HCT116 (cell line): ENCODE results near the gene NR4A1. TPM values are rescaled to one million over a fixed set of nuclear protein-coding genes. Genes with fewer than 3 reads are reported as not detected.

Experiments used
- ATAC-seq: fragments of 200-7000 bp; cut with Tn5 transposase; 2 replicates; pipeline ENCODE4 v1.9.1; 2020; ENCODE audit warnings: mild to moderate bottlenecking, moderate library complexity
- BruUV-seq: library from RNA; stranded (reverse); fragments of 400-500 nt; replicated peaks from 2 replicates; lab custom pipeline; 2021; lab: Mats Ljungman, UMichigan
- CTCF ChIA-PET: fragments of 300-600 bp; sonication (Branson Sonifier 250); formaldehyde crosslinking; loops from one replicate; lab custom pipeline; 2021; ENCODE audit warnings: antibody characterized with exemption; lab: Charles Lee
- POLR2A ChIA-PET: fragments of 300-600, 350-600 bp; sonication (Branson Sonifier 250); formaldehyde crosslinking; loops from one replicate; lab custom pipeline; 2021; ENCODE audit warnings: antibody characterized with exemption; lab: Charles Lee
- RAD21 ChIA-PET, 2 experiments: fragments of 300-600 bp; sonication (Branson Sonifier 250); formaldehyde crosslinking; loops; one replicate each; lab custom pipeline; 2023; ENCODE audit warnings: low total read pairs in 2 of 2; ENCODE audit not compliant: uncharacterized antibody in 2 of 2, unreplicated experiment in 2 of 2, low non-redundant PET in 1 of 2; lab: Charles Lee
- DNase-seq: peaks from one replicate; pipeline ENCODE4 v3.0.0-alpha.2; 2010; ENCODE audit warnings: low read depth, low spot score
- H2AFZ ChIP-seq: fragments of 200-600 bp; shearing (Covaris generic), sonication (generic); 2 replicates; pipeline ENCODE4 v1.6.1; 2017; ENCODE audit warnings: low read depth, mixed run types, mixed read lengths, antibody characterized with exemption, low read length; ENCODE audit not compliant: poor library complexity, severe bottlenecking
- H3K27ac ChIP-seq: 2 replicates; pipeline ENCODE4 v1.5.1; 2012; ENCODE audit warnings: low read depth, low read length
- H3K27me3 ChIP-seq: fragments of 200-600 bp; sonication (generic); 2 replicates; pipeline ENCODE4 v1.6.1; 2016; ENCODE audit warnings: mixed run types, low read length, mixed read lengths; ENCODE audit not compliant: insufficient read depth
- H3K36me3 ChIP-seq, 2 experiments: fragments of 200-500 bp in 1 of 2; fragments of 200-600 bp in 1 of 2; sonication (Bioruptor generic) in 1 of 2; sonication (generic) in 1 of 2; 2 replicates each; pipeline versions ENCODE4 v1.5.1 to v1.6.1; 2014 to 2016; ENCODE audit warnings: low read length in 2 of 2, inconsistent platforms in 1 of 2, mixed read lengths in 1 of 2, mixed run types in 1 of 2; ENCODE audit not compliant: insufficient read depth in 2 of 2, control insufficient read depth in 1 of 2
- H3K4me1 ChIP-seq, 2 experiments: fragments of 200-600 bp in 1 of 2; sonication (generic) in 1 of 2; 2 replicates each; pipeline versions ENCODE4 v1.5.1 to v1.6.1; 2012 to 2017; ENCODE audit warnings: low read length in 2 of 2, inconsistent platforms in 1 of 2, mild to moderate bottlenecking in 1 of 2, mixed read lengths in 1 of 2, mixed run types in 1 of 2, moderate library complexity in 1 of 2; ENCODE audit not compliant: insufficient read depth in 2 of 2, control insufficient read depth in 1 of 2
- H3K4me2 ChIP-seq: fragments of 200-600 bp; sonication (generic); 2 replicates; pipeline ENCODE4 v1.6.1; 2017; ENCODE audit warnings: mixed run types, low read length, mixed read lengths
- H3K4me3 ChIP-seq, 2 experiments: fragments of 200-600 bp in 1 of 2; sonication (generic) in 1 of 2; replicated peaks in 1 of 2; 2 replicates each; pipeline ENCODE4 v1.5.1; 2011 to 2016; ENCODE audit warnings: low read length in 2 of 2, control low read depth in 1 of 2, low read depth in 1 of 2, mild to moderate bottlenecking in 1 of 2, mixed read lengths in 1 of 2, mixed run types in 1 of 2
- H3K79me2 ChIP-seq: fragments of 200-600 bp; sonication (generic); 2 replicates; pipeline ENCODE4 v1.6.1; 2017; ENCODE audit warnings: mild to moderate bottlenecking, mixed run types, low read length, moderate library complexity, mixed read lengths; ENCODE audit not compliant: insufficient read depth
- H3K9ac ChIP-seq: fragments of 200-600 bp; sonication (generic); 2 replicates; pipeline ENCODE4 v1.6.1; 2016; ENCODE audit warnings: low read length, mixed read lengths
- H3K9me2 ChIP-seq: fragments of 200-600 bp; sonication (generic), shearing (Covaris generic); 2 replicates; pipeline ENCODE4 v1.6.1; 2017; ENCODE audit warnings: mixed run types, mild to moderate bottlenecking, moderate library complexity; ENCODE audit not compliant: insufficient read depth
- H3K9me3 ChIP-seq, 2 experiments: fragments of 200-500 bp in 1 of 2; fragments of 200-600 bp in 1 of 2; sonication (Bioruptor generic) in 1 of 2; sonication (generic) in 1 of 2; 2 replicates each; pipeline ENCODE4 v1.6.1; 2014 to 2017; ENCODE audit warnings: low read length in 2 of 2, mixed read lengths in 2 of 2, inconsistent platforms in 1 of 2, low read depth in 1 of 2, mild to moderate bottlenecking in 1 of 2, mixed run types in 1 of 2, moderate library complexity in 1 of 2; ENCODE audit not compliant: control insufficient read depth in 1 of 2, insufficient read depth in 1 of 2
- H4K20me1 ChIP-seq: fragments of 200-600 bp; sonication (generic), shearing (Covaris generic); 2 replicates; pipeline ENCODE4 v1.6.1; 2017; ENCODE audit warnings: mixed run types, mild to moderate bottlenecking, moderate library complexity; ENCODE audit not compliant: insufficient read depth
- CBX3 ChIP-seq: IDR thresholded peaks from 2 replicates; pipeline ENCODE4 v1.6.1; 2012; ENCODE audit warnings: low read depth
- CTCF ChIP-seq, 3 experiments: fragments of 200-600 bp in 1 of 3; sonication (generic) in 1 of 3; IDR thresholded peaks in 2 of 3; conservative IDR thresholded peaks in 1 of 3; 2 replicates each; pipeline ENCODE4 v1.5.1; 2012 to 2017; ENCODE audit warnings: low read depth in 2 of 3, low read length in 2 of 3, antibody characterized with exemption in 1 of 3, borderline replicate concordance in 1 of 3, control low read depth in 1 of 3, mild to moderate bottlenecking in 1 of 3, mixed read lengths in 1 of 3, mixed run types in 1 of 3, moderate library complexity in 1 of 3; ENCODE audit not compliant: insufficient read depth in 1 of 3
- EGR1 ChIP-seq: IDR thresholded peaks from 2 replicates; pipeline ENCODE4 v1.6.1; 2012; ENCODE audit warnings: low read depth
- ELF1 ChIP-seq: IDR thresholded peaks from 2 replicates; pipeline ENCODE4 v1.6.1; 2012; ENCODE audit warnings: low read depth, borderline replicate concordance
- EZH2 ChIP-seq: fragments of 200-600 bp; sonication (generic); IDR thresholded peaks from 2 replicates; pipeline ENCODE4 v1.6.1; 2017; ENCODE audit warnings: antibody characterized with exemption, mixed run types
- EZH2phosphoT487 ChIP-seq: fragments of 200-600 bp; IDR thresholded peaks from 2 replicates; pipeline ENCODE4 v1.6.1; 2018; ENCODE audit warnings: antibody characterized with exemption, borderline replicate concordance
- FOSL1 ChIP-seq: IDR thresholded peaks from 2 replicates; pipeline ENCODE4 v1.6.1; 2012; ENCODE audit warnings: low read depth
- JUND ChIP-seq: IDR thresholded peaks from 2 replicates; pipeline ENCODE4 v1.6.1; 2012
- POLR2A ChIP-seq: IDR thresholded peaks from 2 replicates; pipeline ENCODE4 v1.7.0; 2011; ENCODE audit warnings: borderline replicate concordance; ENCODE audit not compliant: insufficient read depth, insufficient read length; ENCODE audit errors: extremely low read depth
- POLR2AphosphoS5 ChIP-seq: IDR thresholded peaks from 2 replicates; pipeline ENCODE4 v1.6.1; 2011; ENCODE audit warnings: mild to moderate bottlenecking, low read depth, low read length, moderate library complexity
- RAD21 ChIP-seq: IDR thresholded peaks from 2 replicates; pipeline ENCODE4 v1.6.1; 2012; ENCODE audit warnings: low read depth, mild to moderate bottlenecking
- SIN3A ChIP-seq: IDR thresholded peaks from 2 replicates; pipeline ENCODE4 v1.6.1; 2012; ENCODE audit warnings: low read depth
- SP1 ChIP-seq: IDR thresholded peaks from 2 replicates; pipeline ENCODE4 v1.6.1; 2012; ENCODE audit warnings: low read depth
- SRF ChIP-seq: IDR thresholded peaks from 2 replicates; pipeline ENCODE4 v1.6.1; 2012; ENCODE audit warnings: low read depth
- TCF7L2 ChIP-seq: IDR thresholded peaks from 2 replicates; pipeline ENCODE4 v1.7.0; 2011; ENCODE audit warnings: borderline replicate concordance, inconsistent platforms; ENCODE audit not compliant: insufficient read depth, insufficient read length; ENCODE audit errors: extremely low read depth
- YY1 ChIP-seq: IDR thresholded peaks from 2 replicates; pipeline ENCODE4 v1.6.1; 2011; ENCODE audit warnings: low read length, low read depth, moderate library complexity, mild to moderate bottlenecking; ENCODE audit not compliant: insufficient replicate concordance; ENCODE audit errors: extremely low read depth
- ZBTB33 ChIP-seq: IDR thresholded peaks from 2 replicates; pipeline ENCODE4 v1.6.1; 2011; ENCODE audit warnings: mild to moderate bottlenecking, low read length, moderate library complexity; ENCODE audit not compliant: insufficient replicate concordance; ENCODE audit errors: extremely low read depth
- ZFX ChIP-seq: fragments of 450-650 bp; IDR thresholded peaks from 2 replicates; pipeline ENCODE4 v1.6.1; 2017
- ZNF274 ChIP-seq: fragments of 200-500 bp; sonication (Bioruptor generic); IDR thresholded peaks from 2 replicates; pipeline ENCODE4 v1.6.1; 2014; ENCODE audit warnings: mild to moderate bottlenecking, low read depth, low read length, inconsistent platforms
- intact Hi-C: fragments of 100-400 bp; cut with micrococcal nuclease; formaldehyde crosslinking; loops from 2 replicates; pipeline ENCODE4 v1.10.0; 2022
- total RNA-seq: library from RNA; stranded (reverse); gene quantifications from one replicate; pipeline ENCODE4 v1.2.1, GENCODE V29; 2021; ENCODE audit not compliant: unreplicated experiment

NR4A1 gene
- total RNA-seq, 1 experiment from 2014 or later, result 35.3 TPM

- Histone ChIP-seq H3K36me3 (no peaks in the 10 kb centered on the region), H2AFZ (no peak overlapping the region), H3K9me2 (no peaks in the 10 kb centered on the region), H3K27ac (no peak overlapping the region), H3K4me2 (no peak overlapping the region), H3K9ac (no peak overlapping the region), H3K27me3 (no peaks in the 10 kb centered on the region), H3K9me3 (no peaks in the 10 kb centered on the region), H3K4me3 (no peak overlapping the region), H3K4me1 (no peaks in the 10 kb centered on the region), H4K20me1 (no peaks in the 10 kb centered on the region), H3K79me2 (no peaks in the 10 kb centered on the region)
- BruUV-seq, result no TSS peak
- ChIA-PET POLR2A (no interaction called here), CTCF (interaction anchor here (1.0 to 2.9 kb wide), 3 partner anchors 10 to 14 kb away, joined by 3 to 10 read pairs (median 9); no protein-coding TSS in a partner anchor), RAD21 (no interaction called here)
- no peak for TF ChIP-seq YY1
- TF ChIP-seq JUND, result no peak
- TF ChIP-seq EZH2phosphoT487, result no peak
- TF ChIP-seq TCF7L2, result no peak
- no peak for TF ChIP-seq FOSL1
- no peak for TF ChIP-seq CTCF (IDR thresholded peaks at IDR 0.05 in 2 of 3, conservative IDR thresholded peaks at IDR 0.05 in 1 of 3; ENCODE audit: borderline replicate concordance in 1 of 3, insufficient read depth in 1 of 3, low read depth in 2 of 3, low read length in 2 of 3)
- TF ChIP-seq ZBTB33, result no peak
- TF ChIP-seq POLR2AphosphoS5, result no peak
- no peak for TF ChIP-seq ZNF274
- TF ChIP-seq SP1, result no peak
- TF ChIP-seq EZH2, result no peak
- no peak for TF ChIP-seq SIN3A
- TF ChIP-seq CBX3, result no peak
- TF ChIP-seq RAD21, result no peak
- TF ChIP-seq POLR2A, result no peak
- no peak for TF ChIP-seq EGR1
- no peak for TF ChIP-seq ELF1
- TF ChIP-seq ZFX, result no peak
- no peak for TF ChIP-seq SRF
- DNase-seq (no peak), ATAC-seq (no peak)
- intact Hi-C loops, result no loop called here
Measured at GRCh38 chr12:52010692-52011601, 40.3 kb upstream of the NR4A1 start.
